Astrocyte of the cerebellum (primary cell): ENCODE results near the gene BSPH1.
"Not testable (repeated sequence)": the region's sequence is repeated elsewhere in the genome, so short reads cannot be mapped to it uniquely, and the experiment has no call there.

ENCODE experiments used
- DNase-seq: peaks from one replicate; pipeline ENCODE4 v3.0.0-alpha.2; 2011; ENCODE audit warnings: low read depth
- H3K4me3 ChIP-seq: 2 replicates; pipeline ENCODE4 v1.5.1; 2011; ENCODE audit warnings: mild to moderate bottlenecking, low read depth, low read length, moderate library complexity
- CTCF ChIP-seq: IDR thresholded peaks from 2 replicates; pipeline ENCODE4 v1.5.1; 2012; ENCODE audit warnings: low read length, low read depth, moderate library complexity, mild to moderate bottlenecking; ENCODE audit errors: missing control alignments
- in situ Hi-C: cut with HindIII; loops from 2 replicates; pipeline ENCODE4 v1.10.0; 2017; ENCODE audit warnings: low sequenced_read_pairs

BSPH1 gene

DNA sequence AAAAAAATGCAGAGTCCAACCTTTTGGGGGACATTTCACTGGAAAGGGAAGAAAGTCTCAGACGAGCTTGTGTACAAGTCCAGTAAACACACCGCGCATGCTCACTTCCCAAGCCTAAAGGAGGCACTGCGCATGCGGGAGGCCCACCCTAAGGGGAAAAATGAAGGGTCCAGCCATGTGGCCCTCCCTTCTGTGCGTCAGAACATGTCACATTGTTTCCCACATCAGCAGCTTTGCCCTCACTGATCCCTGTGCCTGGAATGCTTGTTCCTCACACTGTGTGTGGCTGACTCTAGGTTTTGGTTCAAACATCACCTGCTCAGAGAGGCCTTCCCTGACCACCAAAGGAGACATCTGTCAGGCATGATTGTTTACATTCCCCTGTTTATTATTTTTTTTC lies 6.8 kb upstream of the BSPH1 start:
- in situ Hi-C loops, result no loop called here
- TF ChIP-seq CTCF, result no peak
- no peak for DNase-seq
- H3K4me3 ChIP-seq, result no peak overlapping the region

- TF ChIP-seq CTCF, result no peak
- H3K4me3 ChIP-seq, result no peak overlapping the region
- in situ Hi-C loops, result no loop called here
- no peak for DNase-seq
These were observed 4.3 kb upstream of the BSPH1 start for GRCh38 chr19:47996230-47996727.

DNA sequence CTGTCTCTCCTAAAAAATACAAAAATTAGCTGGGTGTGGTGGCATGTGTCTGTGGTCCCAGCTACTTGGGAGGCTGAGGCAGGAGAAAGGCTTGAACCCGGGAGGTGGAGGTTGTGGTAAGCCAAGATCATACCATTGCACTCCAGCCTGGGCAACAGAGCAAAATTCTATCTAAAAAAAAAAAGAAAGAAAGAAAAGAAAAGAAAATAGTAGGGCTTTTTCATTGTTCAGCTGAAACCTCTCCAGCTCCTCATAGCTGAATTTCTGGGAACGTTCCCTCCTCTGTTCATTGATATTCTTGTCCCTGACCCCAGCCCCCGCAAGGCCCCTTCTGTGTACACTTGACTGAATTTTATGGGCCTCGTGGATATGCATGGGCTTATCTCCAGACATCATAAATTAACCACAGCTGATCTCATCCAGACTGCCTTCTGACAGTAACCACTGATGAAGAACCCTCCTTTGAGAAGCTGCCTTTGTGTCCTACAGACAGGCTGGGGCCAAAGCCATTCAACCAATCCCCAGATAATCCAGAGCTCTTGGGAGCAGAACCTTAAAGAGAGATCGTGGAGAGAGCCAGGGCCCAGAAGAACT lies 2.3 kb upstream of the BSPH1 start, which contains the start of gene ELSPBP1:
TSS of gene ELSPBP1 (plus strand) at position 424 of the 594 bp plus-strand sequence. CDS start 14,036 bp downstream, outside the sequence.
- in situ Hi-C loops, result no loop called here
- no peak for TF ChIP-seq CTCF
- H3K4me3 ChIP-seq, result no peak within 1 kb of the TSS
- no peak for DNase-seq

- TF ChIP-seq CTCF, result no peak
- DNase-seq, result no peak
- in situ Hi-C loops, result no loop called here
- H3K4me3 ChIP-seq, result no peak overlapping the region
These were observed 670 bp downstream of the BSPH1 start for GRCh38 chr19:47991191-47991808.

GRCh38 chr19:47973529-47973928 lies 18.4 kb downstream of the BSPH1 start:
- no peak for TF ChIP-seq CTCF
- H3K4me3 ChIP-seq, result no peak overlapping the region
- in situ Hi-C loops, result no loop called here
- DNase-seq, result no peak

GRCh38 chr19:47955936-47956335 lies 36.0 kb downstream of the BSPH1 start:
- DNase-seq, H3K4me3 ChIP-seq, in situ Hi-C loops: not testable (repeated sequence)

GRCh38 chr19:47952132-47952531 lies 39.8 kb downstream of the BSPH1 start:
- H3K4me3 ChIP-seq, in situ Hi-C loops, DNase-seq: not testable (repeated sequence)

GRCh38 chr19:47949852-47950521 lies 42.0 kb downstream of the BSPH1 start:
- in situ Hi-C loops, DNase-seq: not testable (repeated sequence)

GRCh38 chr19:47928581-47928980 lies 63.4 kb downstream of the BSPH1 start:
- in situ Hi-C loops, result not testable (repeated sequence)

More at GRCh38 chr19:47949852-47950521, 42.0 kb downstream of the BSPH1 start:
- H3K4me3 ChIP-seq, result not testable (repeated sequence)

DNA sequence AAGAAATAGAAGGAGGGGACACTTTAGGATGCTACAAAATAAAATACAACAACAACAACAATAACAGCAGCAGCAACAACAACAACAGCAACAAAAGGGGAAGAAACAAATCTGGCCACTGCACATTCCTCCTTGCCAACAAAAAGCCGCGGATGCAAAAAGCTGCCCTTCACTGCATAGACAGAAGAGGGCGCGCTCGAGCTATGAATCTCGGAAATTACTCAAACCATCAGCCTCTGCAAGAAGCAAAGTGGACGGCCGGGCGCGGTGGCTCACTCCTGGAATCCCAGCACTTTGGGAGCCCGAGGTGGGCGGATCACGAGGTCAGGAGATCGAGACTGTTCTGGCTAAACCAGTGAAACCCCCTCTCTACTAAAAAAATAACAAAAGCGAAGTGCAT lies 71.9 kb downstream of the BSPH1 start:
- DNase-seq, in situ Hi-C loops, H3K4me3 ChIP-seq: not testable (repeated sequence)

More at GRCh38 chr19:47928581-47928980, 63.4 kb downstream of the BSPH1 start:
- not testable (repeated sequence) for DNase-seq, H3K4me3 ChIP-seq
